Measurements from ENCODE around the gene WBP1L. TPM values are rescaled to one million over a fixed set of nuclear protein-coding genes. Genes with fewer than 3 reads are reported as not detected.

The WBP1L gene
- total and polyA plus RNA-seq, 2 experiments from 2014 or later: 7.0 to 55.7 TPM

- TF ChIP-seq NANOG (IDR thresholded peaks at IDR 0.05; ENCODE audit: borderline replicate concordance) (no peak), STAT1 (IDR thresholded peaks at IDR 0.05; ENCODE audit: unreplicated experiment) (no peak), CTCF (conservative IDR thresholded peaks at IDR 0.05; ENCODE audit: low read depth in 2 of 2) (no peak), ETS1 (IDR thresholded peaks at IDR 0.05) (no peak), JUNB (IDR thresholded peaks at IDR 0.05; ENCODE audit: unreplicated experiment) (no peak), ZNF331 (CRISPR knock-in tag; IDR thresholded peaks at IDR 0.05; ENCODE audit: low read depth) (no peak), EZH2phosphoT487 (IDR thresholded peaks at IDR 0.05; ENCODE audit: unreplicated experiment) (no peak), CREB1 (CRISPR knock-in tag; IDR thresholded peaks at IDR 0.05; ENCODE audit: low read depth) (no peak), REST (IDR thresholded peaks at IDR 0.05; ENCODE audit: unreplicated experiment) (no peak), ZNF462 (CRISPR knock-in tag; IDR thresholded peaks at IDR 0.05) (no peak), EZH2 (IDR thresholded peaks at IDR 0.05; ENCODE audit: low read depth, unreplicated experiment) (no peak), ZNF114 (CRISPR knock-in tag; IDR thresholded peaks at IDR 0.05) (no peak), POLR2AphosphoS5 (IDR thresholded peaks at IDR 0.05; ENCODE audit: low read depth) (no peak)
- Histone ChIP-seq H3K36me3 (ENCODE audit: insufficient read depth) (no peaks in the 10 kb centered on the region), H3K27me3 (ENCODE audit: insufficient read depth) (no peaks in the 10 kb centered on the region), H3K4me1 (ENCODE audit: insufficient read depth) (no peaks in the 10 kb centered on the region), H2AFZ (no peak overlapping the region), H3K27ac (ENCODE audit: low read depth) (no peak overlapping the region; the same call in 1 of the 2 replicates), H3K4me3 (no peak overlapping the region), H3K4me2 (no peak overlapping the region), H3K9me2 (ENCODE audit: insufficient read depth) (no peaks in the 10 kb centered on the region), H3K79me2 (replicated peaks; ENCODE audit: insufficient read depth) (no peaks in the 10 kb centered on the region; the same call in none of the 2 replicates), H4K20me1 (replicated peaks; ENCODE audit: insufficient read depth) (0 out of 2 replicates have a peak, but pooled peaks cover 2% of the 10 kb centered on the region), H3F3A (replicated peaks; ENCODE audit: low read depth) (no peaks in the 10 kb centered on the region)
- H3K9me3 Mint-ChIP-seq: no peaks in the 10 kb centered on the region
- ATAC-seq: no peak
- no peak for DNase-seq (ENCODE audit: low spot score)
- H3K4me1 Mint-ChIP-seq: peaks cover 9% of the 10 kb centered on the region
- no peaks in the 10 kb centered on the region for H3K36me3 Mint-ChIP-seq (ENCODE audit: low read depth)
- H3K27ac Mint-ChIP-seq: no peak overlapping the region
- no peak overlapping the region for H3K4me3 Mint-ChIP-seq
- H3K27me3 Mint-ChIP-seq (ENCODE audit: insufficient read depth, low read depth, poor library complexity): peaks cover 2% of the 10 kb centered on the region
Observed at GRCh38 chr10:102769375-102770107, 25.8 kb downstream of the WBP1L start.
